Epithelial cell of esophagus (primary cell): ENCODE results near the gene IFTAP.

ENCODE experiments used
- DNase-seq: peaks from one replicate; pipeline ENCODE4 v3.0.0; 2010; ENCODE audit warnings: low read depth
- H3K4me3 ChIP-seq: 2 replicates; pipeline ENCODE4 v1.5.1; 2011; ENCODE audit warnings: mild to moderate bottlenecking, low read length, control low read depth
- TF ChIP-seq, protein P1 (sequence below): IDR thresholded peaks from 2 replicates; pipeline ENCODE4 v1.5.1; 2011; ENCODE audit warnings: low read depth, mild to moderate bottlenecking, low read length, control low read depth, inconsistent platforms; ENCODE audit not compliant: insufficient read depth; ENCODE audit errors: missing control alignments

Gene IFTAP

GRCh38 chr11:36683818-36684217 lies 89.5 kb downstream of the IFTAP start:
- TF ChIP-seq, protein P1, sequence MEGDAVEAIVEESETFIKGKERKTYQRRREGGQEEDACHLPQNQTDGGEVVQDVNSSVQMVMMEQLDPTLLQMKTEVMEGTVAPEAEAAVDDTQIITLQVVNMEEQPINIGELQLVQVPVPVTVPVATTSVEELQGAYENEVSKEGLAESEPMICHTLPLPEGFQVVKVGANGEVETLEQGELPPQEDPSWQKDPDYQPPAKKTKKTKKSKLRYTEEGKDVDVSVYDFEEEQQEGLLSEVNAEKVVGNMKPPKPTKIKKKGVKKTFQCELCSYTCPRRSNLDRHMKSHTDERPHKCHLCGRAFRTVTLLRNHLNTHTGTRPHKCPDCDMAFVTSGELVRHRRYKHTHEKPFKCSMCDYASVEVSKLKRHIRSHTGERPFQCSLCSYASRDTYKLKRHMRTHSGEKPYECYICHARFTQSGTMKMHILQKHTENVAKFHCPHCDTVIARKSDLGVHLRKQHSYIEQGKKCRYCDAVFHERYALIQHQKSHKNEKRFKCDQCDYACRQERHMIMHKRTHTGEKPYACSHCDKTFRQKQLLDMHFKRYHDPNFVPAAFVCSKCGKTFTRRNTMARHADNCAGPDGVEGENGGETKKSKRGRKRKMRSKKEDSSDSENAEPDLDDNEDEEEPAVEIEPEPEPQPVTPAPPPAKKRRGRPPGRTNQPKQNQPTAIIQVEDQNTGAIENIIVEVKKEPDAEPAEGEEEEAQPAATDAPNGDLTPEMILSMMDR = no peak
- no peak for DNase-seq
- H3K4me3 ChIP-seq = no peak overlapping the region

- TF ChIP-seq, protein P1 = no peak
- H3K4me3 ChIP-seq = no peak overlapping the region
- no peak for DNase-seq
Observed at GRCh38 chr11:36684840-36685801, 90.8 kb downstream of the IFTAP start.

DNA sequence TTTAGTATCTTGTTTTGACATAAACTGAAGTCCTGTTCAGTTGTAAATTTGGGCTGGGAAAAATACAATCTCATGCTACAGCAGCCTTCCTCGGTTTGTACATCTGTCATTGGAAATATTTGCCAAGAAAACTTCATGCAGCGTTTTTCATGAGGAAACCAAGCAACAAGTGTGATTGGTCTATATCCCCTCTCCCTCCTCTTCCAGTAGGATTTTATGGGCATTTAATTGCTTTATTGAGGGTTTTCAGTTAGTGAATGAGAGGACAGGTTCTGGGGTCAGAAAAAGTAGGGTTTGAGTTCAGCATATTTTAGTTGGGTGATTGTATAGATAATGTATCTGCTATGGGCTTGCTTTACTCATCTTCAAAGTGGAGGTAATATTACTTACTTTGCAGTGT lies 93.8 kb downstream of the IFTAP start:
- no peak for DNase-seq
- no peak overlapping the region for H3K4me3 ChIP-seq
- TF ChIP-seq, protein P1 = no peak

GRCh38 chr11:36688571-36689291 lies 94.4 kb downstream of the IFTAP start:
- TF ChIP-seq, protein P1 = no peak
- no peak overlapping the region for H3K4me3 ChIP-seq
- no peak for DNase-seq

GRCh38 chr11:36689442-36689841 lies 95.1 kb downstream of the IFTAP start:
- no peak for DNase-seq
- TF ChIP-seq, protein P1 = no peak
- no peak overlapping the region for H3K4me3 ChIP-seq

GRCh38 chr11:36692704-36693103 lies 98.4 kb downstream of the IFTAP start:
- no peak overlapping the region for H3K4me3 ChIP-seq
- DNase-seq = no peak
- TF ChIP-seq, protein P1 = no peak
